Mucosa of descending colon (tissue), 3 donors: ENCODE data around the gene E2F2. TPM values are rescaled to one million over a fixed set of nuclear protein-coding genes. Genes with fewer than 3 reads are reported as not detected.
A peak's percentile ranks its signal among the peaks of the same experiment; 100 is the strongest.

Source experiments
- ATAC-seq: fragments of 200-7000 bp; cut with Tn5 transposase; one replicate; pipeline ENCODE4 v1.9.1; 2020; ENCODE audit warnings: mild to moderate bottlenecking, moderate library complexity
- DNase-seq, 3 donors: peaks; one replicate each; pipeline ENCODE4 v3.0.0-alpha.2; 2020
- H3K36me3 ChIP-seq: fragments of 200-600 bp; one replicate; pipeline ENCODE4 v1.8.0; 2021; ENCODE audit warnings: low read depth, mild to moderate bottlenecking
- H3K4me1 ChIP-seq: fragments of 200-600 bp; one replicate; pipeline ENCODE4 v1.8.0; 2021; ENCODE audit warnings: low read depth, mild to moderate bottlenecking
- H3K4me3 ChIP-seq: fragments of 200-600 bp; one replicate; pipeline ENCODE4 v1.8.0; 2021; ENCODE audit warnings: mild to moderate bottlenecking
- H3K9me3 ChIP-seq: fragments of 200-600 bp; one replicate; pipeline ENCODE4 v1.8.0; 2021; ENCODE audit warnings: mild to moderate bottlenecking
- intact Hi-C, 2 donors: fragments of 100-400 bp; cut with DNase I in 1 of 2; cut with micrococcal nuclease in 1 of 2; formaldehyde crosslinking; loops; one replicate each; pipeline versions ENCODE4 v1.11.0 to v1.11.1; 2022; cut with DNase I, micrococcal nuclease
- total RNA-seq, 3 donors: library from RNA; stranded (reverse); fragmentation: NEBNext Ultra II Directional in 2 of 3; extraction: Animal tissue kit (Norgen Biotek cat#: 25700) in 2 of 3; gene quantifications; one replicate each; pipeline versions ENCODE4 v1.2.1 to v1.2.4, GENCODE V29; 2021 to 2023
- TF ChIP-seq, protein P1 (sequence below): fragments of 200-600 bp; IDR thresholded peaks from one replicate; pipeline ENCODE4 v1.8.0; 2022; ENCODE audit warnings: antibody characterized with exemption, mild to moderate bottlenecking
- donor health status: DM: no; HTN: no; CAD: no; lungs with moderate emphysema.
- donor health status: DM: no; HTN: no; CAD: no.
- donor health status: DM: no; HTN: yes; CAD: no.

Gene E2F2
- total RNA-seq, 3 donors from 2014 or later = 8.6 to 18.0 (median 14.5) TPM

DNA sequence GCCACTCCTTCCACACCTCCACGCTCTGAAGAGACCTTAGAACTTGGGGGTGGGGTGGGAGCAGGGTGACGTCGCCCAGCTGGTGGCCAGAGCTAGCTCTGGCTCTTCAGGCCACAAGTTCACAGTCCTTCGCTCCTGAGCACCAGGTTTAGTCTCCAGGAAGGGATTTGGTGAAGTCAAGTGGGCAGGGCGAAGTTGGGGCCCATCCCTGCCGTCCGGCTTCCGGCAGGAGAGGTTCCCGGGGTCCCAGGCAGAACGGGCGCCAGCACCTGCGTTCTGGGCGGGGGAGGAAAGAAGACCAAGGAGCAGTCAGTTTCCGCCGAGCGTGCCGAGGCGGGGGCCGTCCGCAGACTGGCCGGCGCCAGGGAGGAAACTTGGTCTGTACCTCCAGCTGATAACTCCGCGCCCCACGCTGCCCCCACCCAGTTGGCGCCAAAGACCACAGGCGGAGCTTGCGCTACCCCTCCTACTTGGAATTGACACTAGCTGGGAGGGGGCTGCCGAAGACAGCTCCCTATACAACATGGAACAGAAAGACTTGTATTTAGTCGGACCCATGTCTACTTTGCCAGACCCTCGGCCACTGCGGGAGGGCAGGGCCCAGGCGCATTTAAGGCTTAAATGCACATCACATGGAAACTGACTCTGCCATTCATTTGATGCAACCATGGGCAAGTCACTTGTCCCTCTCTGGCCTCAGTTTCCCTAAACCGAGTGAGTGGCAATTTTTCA is 27.3 kb upstream of the E2F2 start:
- TF ChIP-seq, protein P1, sequence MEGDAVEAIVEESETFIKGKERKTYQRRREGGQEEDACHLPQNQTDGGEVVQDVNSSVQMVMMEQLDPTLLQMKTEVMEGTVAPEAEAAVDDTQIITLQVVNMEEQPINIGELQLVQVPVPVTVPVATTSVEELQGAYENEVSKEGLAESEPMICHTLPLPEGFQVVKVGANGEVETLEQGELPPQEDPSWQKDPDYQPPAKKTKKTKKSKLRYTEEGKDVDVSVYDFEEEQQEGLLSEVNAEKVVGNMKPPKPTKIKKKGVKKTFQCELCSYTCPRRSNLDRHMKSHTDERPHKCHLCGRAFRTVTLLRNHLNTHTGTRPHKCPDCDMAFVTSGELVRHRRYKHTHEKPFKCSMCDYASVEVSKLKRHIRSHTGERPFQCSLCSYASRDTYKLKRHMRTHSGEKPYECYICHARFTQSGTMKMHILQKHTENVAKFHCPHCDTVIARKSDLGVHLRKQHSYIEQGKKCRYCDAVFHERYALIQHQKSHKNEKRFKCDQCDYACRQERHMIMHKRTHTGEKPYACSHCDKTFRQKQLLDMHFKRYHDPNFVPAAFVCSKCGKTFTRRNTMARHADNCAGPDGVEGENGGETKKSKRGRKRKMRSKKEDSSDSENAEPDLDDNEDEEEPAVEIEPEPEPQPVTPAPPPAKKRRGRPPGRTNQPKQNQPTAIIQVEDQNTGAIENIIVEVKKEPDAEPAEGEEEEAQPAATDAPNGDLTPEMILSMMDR = no peak
- no peaks in the 10 kb centered on the region for H3K9me3 ChIP-seq
- peak; percentile 45 for ATAC-seq
- H3K4me3 ChIP-seq = peak overlapping the region; percentile 80
- H3K4me1 ChIP-seq = peaks cover 51% of the 10 kb centered on the region
- no peaks in the 10 kb centered on the region for H3K36me3 ChIP-seq
- intact Hi-C loops = no loop called here
- peak; percentile 84 to 88 (median 85) for DNase-seq

DNA sequence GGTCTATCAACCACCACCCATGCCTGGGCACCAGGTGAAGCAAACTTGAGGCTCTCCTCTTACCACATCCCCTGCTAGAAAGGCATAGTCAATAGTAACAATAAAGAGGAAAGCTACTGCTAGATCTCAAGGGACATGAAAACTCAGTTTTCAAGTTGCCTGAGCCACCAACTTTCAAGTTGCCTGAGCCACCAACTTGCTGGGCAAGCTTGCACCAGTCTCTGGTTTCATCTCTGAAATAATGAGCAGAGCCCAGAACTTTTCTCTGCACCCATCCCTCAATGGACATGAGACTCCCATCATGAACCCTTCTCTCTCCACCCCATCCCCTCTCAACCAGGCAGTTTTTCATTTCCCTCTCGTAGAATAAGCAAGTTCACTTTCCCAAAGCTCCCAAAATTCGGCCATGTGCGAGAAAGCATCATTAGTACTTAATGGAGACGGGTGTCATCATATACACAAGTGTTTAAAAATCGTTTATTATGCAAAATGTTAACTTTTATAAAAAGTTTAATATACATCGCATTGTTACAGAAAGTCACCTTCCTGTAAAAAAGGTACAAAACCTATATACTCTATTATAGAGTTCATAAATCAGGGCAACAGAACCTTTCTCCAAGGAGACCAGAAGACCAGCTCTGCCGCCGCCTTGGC is 26.6 kb upstream of the E2F2 start:
- intact Hi-C loops = no loop called here
- Histone ChIP-seq H3K9me3 (no peaks in the 10 kb centered on the region), H3K36me3 (no peaks in the 10 kb centered on the region), H3K4me1 (peaks cover 46% of the 10 kb centered on the region), H3K4me3 (peak overlapping the region; percentile 80)
- DNase-seq = no peak
- TF ChIP-seq, protein P1 = no peak
- ATAC-seq = no peak

DNA sequence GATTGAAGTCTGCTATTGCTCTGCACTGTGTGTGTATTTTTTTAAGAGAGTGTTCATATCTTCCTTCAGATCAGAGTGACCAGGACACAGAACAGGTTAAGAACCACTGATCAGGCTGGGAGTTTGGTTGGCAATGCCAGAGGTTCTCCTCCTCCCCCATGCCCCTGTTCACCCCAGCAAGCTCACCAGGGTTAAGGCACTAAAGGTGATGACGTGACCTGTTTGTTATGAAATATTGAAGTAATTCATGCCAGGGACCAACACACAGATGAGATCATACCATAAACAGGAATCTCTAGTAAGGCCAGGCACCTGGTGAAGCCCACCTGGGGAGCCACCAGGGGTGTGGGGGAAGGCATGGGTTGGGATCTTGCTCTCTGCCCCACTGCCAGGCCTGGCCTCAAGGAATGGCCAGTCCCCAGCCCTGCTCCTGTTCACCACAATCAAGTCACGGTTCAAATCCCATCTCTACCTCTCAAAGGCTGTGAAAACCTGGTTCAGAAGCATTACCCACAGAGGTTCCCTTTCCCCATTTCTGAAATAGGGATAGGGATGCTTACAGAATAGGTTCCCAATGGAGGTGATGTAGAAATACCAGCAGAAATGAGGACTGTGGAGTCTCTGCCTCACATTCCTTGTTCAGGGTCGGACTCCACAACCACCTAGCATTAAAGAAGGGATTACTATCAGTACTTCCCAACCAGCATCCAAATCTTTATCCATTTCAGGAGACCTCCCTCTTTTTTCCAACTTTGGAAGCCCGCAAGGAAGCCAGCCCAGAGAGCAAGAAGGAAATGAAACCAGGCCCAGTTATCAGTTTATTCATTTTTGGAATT is 25.8 kb upstream of the E2F2 start:
- ATAC-seq = peak; percentile 0
- Histone ChIP-seq H3K4me3 (no peak overlapping the region), H3K4me1 (peaks cover 41% of the 10 kb centered on the region), H3K36me3 (no peaks in the 10 kb centered on the region), H3K9me3 (no peaks in the 10 kb centered on the region)
- TF ChIP-seq, protein P1 = no peak
- peak in 1 of 3 donors; percentile 56 for DNase-seq
- intact Hi-C loops = no loop called here

DNA sequence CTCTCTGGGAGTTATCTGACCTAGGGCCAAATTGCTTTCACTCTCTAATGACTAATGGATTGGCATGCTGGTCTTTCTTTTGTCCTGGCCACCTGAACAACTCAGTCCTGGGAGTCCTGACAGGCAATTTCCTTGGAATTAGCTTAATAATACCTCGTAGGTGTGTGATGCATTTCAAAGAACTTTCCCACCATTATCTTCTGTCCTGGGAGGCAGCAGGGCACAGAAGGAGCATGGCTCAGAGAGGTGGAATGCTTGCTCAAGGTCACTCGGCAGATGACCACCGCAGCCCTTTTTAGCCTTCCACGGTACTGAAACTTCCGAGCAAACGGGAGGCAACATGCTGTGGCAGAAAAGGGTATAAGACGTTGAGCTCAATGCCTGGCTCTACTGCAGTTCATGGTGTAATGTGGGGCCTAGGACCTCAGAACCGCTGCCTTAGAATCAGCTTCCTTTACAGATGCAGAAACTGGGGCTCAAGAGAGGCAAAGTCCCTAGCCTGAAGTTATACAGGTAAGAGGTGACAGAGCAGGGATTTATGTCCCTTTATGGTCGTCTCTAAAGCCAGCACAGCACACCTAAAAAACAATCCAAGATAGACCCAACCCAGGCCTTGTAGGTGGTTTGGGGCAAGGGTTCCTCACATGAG is 25.1 kb upstream of the E2F2 start:
- intact Hi-C loops = no loop called here
- ATAC-seq (peak; percentile 1), DNase-seq (peak in 2 of 3 donors; percentile 43 to 49)
- Histone ChIP-seq H3K4me1 (peaks cover 33% of the 10 kb centered on the region), H3K36me3 (no peaks in the 10 kb centered on the region), H3K9me3 (no peaks in the 10 kb centered on the region), H3K4me3 (no peak overlapping the region)
- TF ChIP-seq, protein P1 = no peak

DNA sequence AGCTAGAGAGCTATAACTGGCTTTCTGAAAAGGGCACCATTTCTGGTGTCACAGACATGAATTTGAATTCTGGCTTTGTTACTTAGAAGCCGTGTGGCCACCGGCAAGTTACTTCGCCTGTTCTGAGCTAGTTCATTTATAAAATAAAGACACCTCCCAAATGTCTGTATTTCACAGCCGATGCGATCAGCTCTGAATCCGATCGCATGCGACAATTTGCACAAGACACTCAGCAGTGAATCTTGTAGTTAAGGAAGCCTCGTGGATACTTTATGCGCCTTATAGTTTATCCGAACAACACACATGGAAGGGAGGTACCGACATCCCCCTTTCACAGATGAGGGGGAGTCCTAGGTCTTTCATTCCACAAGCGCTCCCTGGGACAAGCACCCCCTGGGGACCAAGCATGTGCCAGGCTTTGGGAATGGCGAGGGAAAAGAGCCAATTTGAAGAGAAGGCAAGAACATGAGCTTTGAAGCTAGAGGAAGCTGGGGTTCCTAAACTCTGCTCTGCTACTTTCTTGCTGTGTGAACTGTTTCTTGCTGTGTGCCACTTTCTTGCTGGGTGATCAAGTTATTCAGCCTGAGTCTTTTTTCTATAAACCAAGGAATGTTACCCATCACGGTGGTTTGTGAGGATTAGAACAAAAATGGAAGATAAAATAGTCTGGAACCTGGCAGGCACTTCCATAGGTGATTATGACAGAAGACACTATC is 24.4 kb upstream of the E2F2 start:
- TF ChIP-seq, protein P1 = no peak
- intact Hi-C loops = no loop called here
- peak in 1 of 3 donors; percentile 46 for DNase-seq
- no peak for ATAC-seq
- Histone ChIP-seq H3K9me3 (no peaks in the 10 kb centered on the region), H3K4me1 (peaks cover 28% of the 10 kb centered on the region), H3K36me3 (no peaks in the 10 kb centered on the region), H3K4me3 (no peak overlapping the region)
